ENCODE data around the gene HIPK2.

Gene HIPK2

DNA sequence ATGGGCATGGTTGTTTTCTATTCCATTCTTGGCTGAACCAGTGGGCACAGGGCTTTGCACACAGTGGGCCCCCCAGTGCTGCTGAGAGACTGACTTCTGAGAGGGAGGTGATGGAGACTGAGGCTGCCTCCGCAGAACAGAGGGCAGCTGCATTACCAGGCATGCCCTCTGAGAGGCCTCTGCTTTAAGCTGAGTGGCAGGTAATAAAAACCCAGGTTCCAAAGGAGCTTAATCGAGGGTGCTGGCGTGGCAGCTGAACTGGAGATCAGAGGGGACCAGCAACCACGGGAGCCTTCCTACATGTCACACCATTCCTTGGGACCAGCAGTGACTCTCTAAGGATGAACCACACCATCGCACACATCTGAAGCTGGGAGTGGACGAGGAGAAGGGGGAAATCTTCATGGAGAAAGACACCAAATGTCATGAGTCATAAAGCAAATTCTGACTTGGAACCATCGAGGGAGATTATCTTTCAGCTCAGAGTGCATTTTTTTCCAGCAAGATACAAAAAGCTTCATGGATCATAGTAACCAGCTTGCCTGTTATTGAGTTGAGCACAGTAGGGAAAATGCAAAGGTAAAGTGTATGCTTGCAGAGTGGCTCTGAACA lies 24.6 kb downstream of the HIPK2 start:
- no peak for DNase-seq (ENCODE audit: extremely low read depth in 1 of 2, low read depth in 1 of 2)

DNA sequence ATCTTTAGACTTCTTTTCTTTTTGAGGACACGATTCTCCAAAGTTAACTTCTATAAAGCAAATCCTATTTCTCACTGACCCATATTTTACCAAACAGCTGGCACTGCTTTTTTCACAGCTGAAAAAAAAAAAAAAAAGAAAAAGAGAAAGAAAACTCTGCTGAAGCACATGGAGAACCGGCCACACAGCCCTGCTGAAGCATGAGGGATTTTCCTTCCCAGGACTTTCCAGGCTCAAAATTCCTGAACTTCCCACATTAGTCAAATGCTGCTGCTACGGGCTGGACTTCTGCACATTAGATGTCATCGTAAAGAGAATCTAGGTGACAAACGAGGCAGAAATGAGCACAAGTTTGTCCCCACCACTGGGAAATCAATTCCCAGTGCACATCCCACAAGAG lies 25.2 kb downstream of the HIPK2 start:
- DNase-seq (ENCODE audit: extremely low read depth in 1 of 2, low read depth in 1 of 2): no peak

DNA sequence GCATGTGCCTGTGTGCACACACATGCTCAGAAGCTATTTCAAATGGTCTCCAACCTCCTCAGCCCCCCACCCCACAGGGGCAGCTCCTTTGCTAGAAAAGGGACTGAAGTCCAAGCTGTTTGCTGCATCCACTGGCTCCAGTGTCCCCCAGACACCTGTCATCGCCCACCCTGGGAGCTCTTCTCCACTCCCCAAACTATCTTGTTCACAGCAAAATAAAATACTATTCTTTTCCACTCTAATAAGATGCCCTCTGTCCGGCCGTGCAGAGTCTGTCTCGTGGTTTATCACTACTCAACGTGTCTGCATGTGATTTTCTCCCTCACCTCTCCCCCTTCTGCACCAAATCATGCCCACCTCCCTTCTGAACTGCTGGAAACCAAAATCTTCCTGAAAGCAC lies 25.6 kb downstream of the HIPK2 start:
- no peak for DNase-seq (ENCODE audit: extremely low read depth in 1 of 2, low read depth in 1 of 2)

DNA sequence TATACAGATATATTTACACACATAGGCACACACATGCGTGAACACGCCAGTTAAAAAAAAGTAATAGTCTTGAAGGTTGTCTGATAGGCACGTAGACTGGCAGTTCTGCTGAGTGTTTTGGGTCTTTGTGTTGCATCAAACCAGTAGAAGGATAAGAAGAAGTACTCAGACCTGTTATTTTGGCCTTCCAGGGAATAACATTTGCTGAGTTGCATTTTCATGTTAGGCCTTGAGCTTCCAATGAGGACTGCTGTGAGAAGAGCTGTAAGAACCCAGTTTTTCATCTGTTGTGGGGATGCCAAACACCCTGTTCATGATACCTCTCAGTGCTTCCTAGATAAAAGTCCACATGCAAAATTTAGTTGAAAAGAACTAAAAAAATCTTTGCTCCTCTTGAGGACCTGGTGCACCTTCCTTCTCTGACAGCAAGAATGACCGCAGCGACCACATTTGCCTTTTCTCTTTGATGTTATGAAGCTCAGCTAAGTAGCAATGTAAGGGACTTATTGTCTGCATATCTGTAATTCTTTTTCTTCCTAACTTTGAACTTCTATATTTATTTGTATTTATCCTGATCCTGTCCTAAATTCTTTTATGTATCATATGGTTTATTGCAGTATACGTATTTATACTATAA lies 27.2 kb downstream of the HIPK2 start:
- no peak for DNase-seq (ENCODE audit: extremely low read depth in 1 of 2, low read depth in 1 of 2)

DNA sequence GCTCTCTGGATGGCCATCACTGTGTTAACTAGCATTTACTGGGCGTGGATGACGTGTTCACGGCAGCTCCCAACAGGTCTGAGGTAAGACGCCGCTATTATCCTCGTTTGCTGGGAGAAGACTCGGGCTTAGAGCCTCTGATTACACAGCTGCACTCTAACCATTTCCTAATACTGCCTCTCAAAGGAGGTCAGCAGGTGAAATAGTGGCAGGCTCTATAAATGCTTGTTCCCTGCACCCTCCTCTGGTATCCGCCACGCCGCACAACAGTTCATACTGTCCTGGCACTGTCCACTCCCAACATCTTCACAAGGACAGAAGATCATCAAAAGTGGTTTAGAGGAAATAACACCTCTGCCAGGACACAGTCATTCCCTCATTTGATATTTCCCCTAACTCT lies 28.3 kb downstream of the HIPK2 start:
- no peak for DNase-seq (ENCODE audit: extremely low read depth in 1 of 2, low read depth in 1 of 2)

DNA sequence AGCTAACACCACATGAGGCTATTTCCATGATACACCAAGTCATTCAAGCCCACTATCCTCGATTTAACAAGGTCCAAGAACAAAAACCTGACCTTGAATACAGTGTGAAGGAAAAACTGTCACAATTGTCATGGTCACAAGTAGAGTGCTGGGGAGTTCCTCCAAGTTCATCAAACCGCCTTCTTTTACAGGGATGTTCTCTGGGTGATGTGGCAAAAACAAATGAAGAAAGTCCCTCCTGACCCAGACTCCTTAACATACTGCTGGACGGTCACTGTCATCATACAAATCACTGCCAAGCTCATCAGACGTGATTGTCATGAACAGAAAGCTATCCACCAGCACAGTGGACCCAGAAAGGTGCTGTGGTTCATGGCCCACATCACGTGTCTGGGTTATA lies 28.9 kb downstream of the HIPK2 start:
- DNase-seq (ENCODE audit: extremely low read depth in 1 of 2, low read depth in 1 of 2): no peak

DNA sequence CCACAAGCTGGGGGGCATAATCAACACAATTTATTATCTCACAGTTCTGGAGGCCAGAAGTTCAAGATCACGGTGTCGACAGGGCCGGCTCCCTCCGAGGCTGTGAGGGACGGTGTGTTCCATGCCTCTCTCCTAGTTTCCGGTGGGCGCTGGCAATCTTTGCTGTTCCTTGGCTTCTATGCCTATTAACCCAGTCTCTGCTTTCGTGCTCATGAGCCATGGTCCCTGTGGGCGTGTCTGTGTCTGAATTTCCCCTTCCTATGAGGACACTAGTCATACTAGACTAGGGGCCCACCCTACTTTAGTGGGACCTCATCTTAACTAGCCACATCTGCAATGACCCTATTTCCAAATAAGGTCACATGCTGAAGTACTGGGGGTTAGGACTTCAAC lies 29.4 kb downstream of the HIPK2 start:
- DNase-seq (ENCODE audit: extremely low read depth in 1 of 2, low read depth in 1 of 2): no peak

DNA sequence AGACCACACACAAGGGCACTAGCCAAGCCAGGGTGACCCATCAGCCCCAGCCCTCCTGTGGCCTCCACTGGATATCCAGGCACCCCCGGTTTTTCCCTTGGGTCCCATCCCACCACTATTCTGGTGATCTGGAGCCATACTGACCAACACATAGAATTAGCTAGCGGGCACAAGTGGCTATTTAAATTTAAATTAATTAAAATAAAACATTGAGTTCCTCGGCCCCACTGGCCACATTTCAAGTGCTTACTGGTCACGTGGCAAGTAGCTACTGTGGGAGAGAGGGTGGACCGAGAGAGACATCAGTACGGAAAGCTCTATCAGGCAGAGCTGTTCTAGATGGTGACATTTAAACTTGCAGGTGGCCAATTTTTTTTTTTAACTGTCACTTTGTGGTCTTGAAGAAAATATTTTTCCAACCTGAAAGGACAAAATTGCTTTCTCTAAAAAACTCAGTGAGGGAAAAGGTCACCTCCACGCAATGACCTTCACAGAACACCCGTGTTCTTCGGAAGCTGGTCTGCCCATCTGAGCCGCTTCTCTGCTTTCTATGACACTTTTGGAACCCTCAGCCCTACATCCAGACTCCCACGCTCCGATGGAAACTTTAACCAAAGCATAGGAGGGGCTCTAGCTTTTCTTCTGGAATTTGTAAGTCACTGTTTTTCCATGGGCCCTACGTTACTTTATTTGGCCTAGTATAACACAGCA lies 30.0 kb downstream of the HIPK2 start:
- no peak for DNase-seq (ENCODE audit: extremely low read depth in 1 of 2, low read depth in 1 of 2)

DNA sequence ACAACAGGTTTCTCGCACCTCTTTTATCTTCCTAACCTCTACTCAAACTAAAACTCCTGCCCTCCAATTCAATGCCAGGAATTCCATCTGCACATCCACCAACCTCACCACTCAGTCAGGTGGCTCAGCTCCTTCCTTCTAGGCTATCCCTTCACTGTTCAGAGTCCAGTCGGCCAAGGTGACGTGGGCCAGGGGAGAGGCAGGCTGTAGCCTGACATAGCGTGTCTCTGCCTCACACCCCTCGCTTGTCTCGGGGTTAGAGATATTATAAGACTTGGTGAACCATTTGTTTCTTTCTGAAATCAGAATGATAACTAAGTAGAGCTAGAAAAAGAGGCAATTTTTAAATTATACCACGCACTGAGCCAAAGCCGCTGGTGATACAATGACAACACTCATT lies 31.1 kb downstream of the HIPK2 start:
- no peak for DNase-seq (ENCODE audit: extremely low read depth in 1 of 2, low read depth in 1 of 2)

DNA sequence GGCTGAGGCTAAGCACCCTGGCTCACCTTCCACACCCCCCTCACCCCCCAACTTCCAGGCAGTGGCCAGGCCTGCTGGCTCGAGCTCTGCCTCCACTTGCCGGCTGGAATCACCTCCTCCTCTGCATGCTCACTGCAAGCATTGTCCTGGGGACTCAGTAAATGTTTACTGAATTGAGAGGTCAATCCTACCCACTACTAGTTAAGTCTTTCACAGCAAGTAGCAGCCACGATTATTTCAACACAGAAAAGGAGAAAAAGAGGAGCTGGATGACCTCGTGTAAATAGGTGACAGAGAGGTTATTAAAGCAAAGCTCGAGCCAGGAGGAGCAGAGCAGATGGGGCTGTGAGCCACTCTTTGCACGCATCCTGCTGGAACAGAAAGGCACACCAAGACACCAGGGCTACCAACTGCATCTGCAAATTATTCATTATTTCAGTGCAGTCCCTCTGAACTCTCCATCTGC lies 32.1 kb downstream of the HIPK2 start:
- no peak for DNase-seq (ENCODE audit: extremely low read depth in 1 of 2, low read depth in 1 of 2)

DNA sequence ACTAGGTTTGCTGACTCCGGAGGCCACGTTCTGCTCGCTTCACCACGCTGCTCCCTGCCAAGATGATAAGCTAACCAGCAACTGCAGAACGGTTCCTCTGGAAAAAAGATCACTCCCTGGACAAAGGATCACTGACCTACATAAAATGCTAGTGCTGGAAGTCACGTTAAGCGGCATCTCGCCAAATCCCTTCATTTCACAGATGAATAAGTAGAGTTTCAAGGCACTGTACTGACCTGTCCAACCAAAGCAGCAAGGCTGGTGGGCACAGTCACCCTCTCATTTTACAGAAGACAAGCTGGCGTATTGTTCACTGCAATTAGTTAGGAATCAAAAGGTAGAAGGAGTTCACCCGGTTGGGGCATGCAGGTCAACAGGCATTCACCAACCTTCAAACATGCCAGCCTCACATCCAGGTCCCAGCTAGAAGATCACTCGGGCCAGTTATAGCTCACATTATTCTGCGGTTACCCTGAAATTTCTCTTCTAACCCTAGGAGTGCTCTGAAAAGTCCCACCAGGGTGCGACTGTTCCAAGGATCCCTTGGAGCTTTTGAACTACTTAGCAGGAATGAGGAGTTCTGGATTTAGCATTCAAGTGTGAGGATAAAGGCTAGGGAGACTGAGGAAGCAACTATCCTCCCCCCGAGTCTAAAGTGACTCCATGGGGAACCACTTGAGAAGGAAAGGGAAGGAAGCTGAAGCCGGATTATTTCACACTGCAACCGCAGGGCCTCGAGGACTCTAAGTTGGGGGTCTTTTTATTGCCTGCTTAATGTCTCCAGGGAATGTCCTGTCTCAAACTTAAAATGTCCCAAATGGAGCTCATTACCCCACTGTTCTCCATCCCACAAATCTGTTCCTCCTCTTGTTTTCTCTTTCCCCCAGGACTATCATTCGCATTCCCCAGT lies 32.8 kb downstream of the HIPK2 start:
- DNase-seq (ENCODE audit: extremely low read depth in 1 of 2, low read depth in 1 of 2): no peak

DNA sequence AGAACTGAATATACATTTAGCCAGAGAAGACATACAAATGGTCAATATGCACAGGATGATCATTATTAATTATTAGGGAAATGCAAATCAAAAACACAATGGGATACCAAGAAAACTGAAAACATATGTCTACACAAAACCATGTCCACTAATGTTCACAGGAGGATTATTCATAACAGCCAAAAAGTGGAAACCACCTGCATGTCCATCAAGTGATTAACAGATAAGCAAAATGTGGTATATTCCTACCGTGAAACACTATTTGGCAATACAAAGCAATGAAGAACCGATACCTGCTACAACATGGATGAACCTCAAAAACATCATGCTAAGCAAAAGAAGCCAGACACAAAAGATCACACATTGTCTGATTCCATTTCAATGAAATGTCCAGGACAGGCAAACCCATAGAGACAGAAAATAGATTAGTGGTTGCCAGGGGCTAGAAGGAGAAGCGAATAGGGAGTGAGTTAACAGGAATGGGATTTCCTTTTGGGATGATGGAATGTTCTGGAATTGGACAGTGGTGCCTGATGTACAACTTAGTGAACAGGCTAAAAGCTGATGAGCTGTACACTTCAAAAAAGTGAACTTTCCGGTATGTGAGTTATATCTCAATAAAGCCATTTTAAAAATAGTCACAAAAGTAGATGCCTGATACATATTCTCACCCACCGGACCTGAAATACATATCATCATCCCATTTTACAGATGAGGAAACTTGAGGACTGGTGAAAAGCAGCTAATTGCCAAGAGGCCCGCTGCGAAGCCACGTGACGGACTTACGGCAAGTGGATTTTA lies 33.6 kb downstream of the HIPK2 start:
- no peak for DNase-seq (ENCODE audit: extremely low read depth in 1 of 2, low read depth in 1 of 2)

DNA sequence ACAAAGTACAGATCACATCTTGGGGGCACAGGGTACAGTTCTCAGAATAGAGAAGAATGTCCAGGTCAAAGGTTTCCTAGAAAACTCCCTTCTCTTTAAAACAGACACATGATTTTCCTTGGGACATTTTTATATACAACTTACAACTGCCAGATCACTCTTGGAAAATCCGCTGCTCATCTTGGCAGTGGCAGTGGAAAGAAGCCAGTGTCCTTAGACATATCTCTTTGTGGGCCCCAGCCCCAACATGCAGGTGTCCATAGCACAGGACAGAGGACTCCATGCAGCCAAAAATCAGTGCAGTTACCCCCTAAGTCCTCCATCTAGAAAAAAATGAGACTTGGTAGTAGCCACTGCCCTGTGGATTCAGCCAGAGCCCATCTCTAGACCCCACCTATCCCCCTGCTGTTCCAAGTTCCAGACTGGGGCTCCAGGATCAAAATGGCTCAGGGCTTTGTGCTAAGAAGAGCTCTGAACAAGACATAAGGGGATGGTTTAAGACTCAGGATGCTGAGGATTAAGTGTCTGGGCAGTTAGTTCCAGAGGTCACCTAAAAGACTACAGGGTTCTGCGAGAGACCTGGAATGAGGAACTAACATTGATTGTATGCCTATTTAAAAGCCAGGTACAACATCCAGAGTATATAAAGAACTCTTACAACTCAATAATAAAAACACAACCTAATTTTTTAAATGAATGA lies 34.4 kb downstream of the HIPK2 start:
- DNase-seq (ENCODE audit: extremely low read depth in 1 of 2, low read depth in 1 of 2): no peak

DNA sequence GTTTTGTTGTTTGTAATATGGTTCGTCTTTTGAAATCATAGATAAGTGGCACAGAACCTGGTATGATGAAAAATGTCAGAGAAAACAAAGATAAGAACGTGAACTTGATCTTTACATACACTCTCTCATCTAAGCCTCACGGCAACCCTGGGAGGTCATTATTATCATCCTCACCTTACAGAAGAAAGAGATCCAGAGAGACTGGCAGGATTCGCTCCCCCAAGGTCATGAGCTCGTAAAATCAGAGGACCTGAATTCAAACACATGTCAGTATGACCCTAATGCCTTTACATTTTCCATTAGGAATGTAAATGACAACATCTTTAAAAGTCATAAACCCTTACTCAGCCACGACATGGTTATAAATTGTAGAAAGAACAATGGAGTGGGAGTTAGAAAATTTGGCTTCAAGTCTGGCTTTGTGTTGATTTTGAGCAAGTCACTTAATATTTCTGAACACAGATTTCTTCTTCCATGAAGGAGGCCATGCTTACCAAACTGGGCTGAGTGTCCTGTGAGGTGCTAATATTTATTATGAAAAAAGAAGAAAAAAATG lies 35.9 kb downstream of the HIPK2 start:
- no peak for DNase-seq (ENCODE audit: extremely low read depth in 1 of 2, low read depth in 1 of 2)

DNA sequence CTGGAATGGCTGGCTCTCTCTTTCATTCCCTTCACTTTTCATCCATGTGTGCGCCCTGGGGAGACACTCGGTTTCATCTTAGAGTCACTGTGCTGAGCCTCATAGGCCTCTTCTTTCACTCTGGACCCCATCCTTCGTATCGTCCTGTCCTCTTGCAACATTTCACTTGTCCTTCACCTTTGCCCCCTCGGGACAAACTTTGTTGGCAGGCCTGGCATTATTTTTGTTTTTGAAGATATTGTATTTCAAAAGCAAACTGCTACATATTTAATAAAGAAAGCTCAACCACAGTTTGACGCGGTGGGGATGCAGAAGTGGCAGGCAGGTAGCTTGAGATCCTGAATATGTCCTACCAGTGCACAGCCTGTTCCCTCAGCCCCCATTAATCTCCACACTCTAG lies 36.6 kb downstream of the HIPK2 start:
- no peak for DNase-seq (ENCODE audit: extremely low read depth in 1 of 2, low read depth in 1 of 2)

DNA sequence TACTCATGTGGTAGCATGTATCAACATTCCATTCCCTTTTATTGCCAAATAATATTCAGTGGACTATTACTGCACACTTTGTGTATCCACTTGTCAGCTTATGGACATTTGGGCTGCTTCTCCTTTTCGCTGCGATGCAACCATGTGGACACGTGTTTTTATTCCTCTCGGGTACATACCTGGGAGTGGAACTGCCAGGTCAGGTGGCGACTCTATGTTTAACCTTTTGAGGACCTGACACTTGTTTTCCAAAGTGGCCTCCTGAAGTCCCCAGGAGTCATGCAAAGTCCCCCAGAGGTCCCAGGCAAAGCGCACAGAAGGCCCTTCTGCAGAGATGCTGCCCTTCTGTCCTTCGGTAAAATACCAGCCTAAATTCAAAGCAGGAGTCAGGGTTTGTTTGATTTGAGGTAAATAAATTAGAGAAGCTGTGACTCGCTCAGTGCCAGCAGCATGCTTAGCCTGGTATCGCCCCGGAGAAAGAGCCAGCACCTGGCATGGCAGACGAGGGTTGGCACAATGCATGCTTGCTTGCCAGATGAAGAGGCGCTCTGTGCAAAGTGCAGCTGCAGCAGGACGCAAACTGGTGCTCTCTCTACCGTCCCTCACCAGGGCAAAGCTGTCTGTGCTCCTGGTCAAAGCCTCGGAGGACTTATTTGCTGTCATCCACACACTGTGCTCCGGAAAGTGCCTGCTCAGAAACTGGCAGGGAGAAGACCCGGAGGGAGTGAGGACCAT lies 37.8 kb downstream of the HIPK2 start:
- no peak for DNase-seq (ENCODE audit: extremely low read depth in 1 of 2, low read depth in 1 of 2)

DNA sequence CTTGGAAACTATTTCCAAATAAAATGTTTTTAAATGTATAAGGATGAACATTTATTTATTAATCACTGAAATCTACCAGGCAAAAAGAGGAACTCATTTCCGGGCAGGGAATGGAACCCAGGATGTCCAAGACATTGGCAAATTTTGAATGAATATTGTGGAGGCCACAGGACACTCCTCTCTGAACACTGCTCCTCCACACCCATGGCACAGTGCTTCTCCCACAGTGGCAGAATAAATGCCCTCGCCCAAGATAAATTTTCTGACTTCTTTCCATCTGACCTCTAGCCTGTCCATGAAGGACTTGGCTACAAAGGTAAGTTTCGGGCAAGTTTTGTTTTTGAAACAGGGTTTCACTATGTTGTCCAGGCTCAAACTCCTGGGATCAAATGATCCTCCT lies 39.0 kb downstream of the HIPK2 start:
- DNase-seq (ENCODE audit: extremely low read depth in 1 of 2, low read depth in 1 of 2): no peak

DNA sequence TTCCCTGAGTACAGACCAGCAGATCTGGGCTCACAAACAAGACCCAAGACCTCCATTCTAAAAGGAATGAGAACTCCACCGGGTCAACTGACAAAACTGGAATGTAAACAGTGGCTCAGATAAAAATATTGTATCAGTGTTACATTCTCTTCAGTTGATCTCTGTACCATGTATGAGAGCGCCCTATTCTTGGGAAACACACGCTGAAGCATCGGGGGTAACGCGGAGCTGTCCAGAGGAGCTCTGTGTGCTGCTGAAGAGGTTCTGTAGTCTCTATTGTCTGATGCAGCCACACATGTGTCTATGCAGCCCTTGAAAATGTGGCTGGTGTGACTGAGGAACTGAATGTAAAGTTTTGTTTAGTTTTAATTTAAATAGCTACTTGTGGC lies 39.7 kb downstream of the HIPK2 start:
- DNase-seq (ENCODE audit: extremely low read depth in 1 of 2, low read depth in 1 of 2): no peak
